ENCODE results near the gene TNRC6C.

TNRC6C gene

GRCh38 chr17:78088529-78088928, 130.0 kb downstream of the TNRC6C start:
- WGBS, 2 experiments (ENCODE audit: insufficient coverage in 2 of 2): 83 to 100% methylated on average over 1 of the region's 1 CpG
- H3K36me3 ChIP-seq (ENCODE audit: control insufficient read depth, insufficient read depth, low read length): peaks cover 50% of the 10 kb centered on the region
- H3K4me3 ChIP-seq (ENCODE audit: extremely low read depth, insufficient read depth, low read length, poor library complexity, severe bottlenecking): no peak overlapping the region
- no peaks in the 10 kb centered on the region for H3K9me3 ChIP-seq (ENCODE audit: control insufficient read depth, low read length)
- no peaks in the 10 kb centered on the region for H3K4me1 ChIP-seq (ENCODE audit: control insufficient read depth, insufficient read depth, low read length, poor library complexity, severe bottlenecking)
- no peak overlapping the region for H3K27ac ChIP-seq (ENCODE audit: low read depth, low read length, severe bottlenecking)

GRCh38 chr17:78089576-78090281, 131.2 kb downstream of the TNRC6C start:
- Histone ChIP-seq H3K9me3 (ENCODE audit: control insufficient read depth, low read length) (no peaks in the 10 kb centered on the region), H3K4me3 (ENCODE audit: extremely low read depth, insufficient read depth, low read length, poor library complexity, severe bottlenecking) (no peak overlapping the region), H3K27ac (ENCODE audit: low read depth, low read length, severe bottlenecking) (no peak overlapping the region), H3K36me3 (ENCODE audit: control insufficient read depth, insufficient read depth, low read length) (peaks cover 54% of the 10 kb centered on the region), H3K4me1 (ENCODE audit: control insufficient read depth, insufficient read depth, low read length, poor library complexity, severe bottlenecking) (no peaks in the 10 kb centered on the region)
- WGBS, 2 experiments (ENCODE audit: insufficient coverage in 2 of 2): 90 to 95% methylated on average over 6 to 7 of the region's 7 CpGs

GRCh38 chr17:78092794-78093324, 134.4 kb downstream of the TNRC6C start:
- H3K4me3 ChIP-seq (ENCODE audit: extremely low read depth, insufficient read depth, low read length, poor library complexity, severe bottlenecking): no peak overlapping the region
- H3K4me1 ChIP-seq (ENCODE audit: control insufficient read depth, insufficient read depth, low read length, poor library complexity, severe bottlenecking): no peaks in the 10 kb centered on the region
- H3K9me3 ChIP-seq (ENCODE audit: control insufficient read depth, low read length): no peaks in the 10 kb centered on the region
- no peak overlapping the region for H3K27ac ChIP-seq (ENCODE audit: low read depth, low read length, severe bottlenecking)
- 96% methylated on average over 6 of the region's 6 CpGs for WGBS, 2 experiments (ENCODE audit: insufficient coverage in 2 of 2)
- H3K36me3 ChIP-seq (ENCODE audit: control insufficient read depth, insufficient read depth, low read length): peaks cover 65% of the 10 kb centered on the region

GRCh38 chr17:78095035-78095434, 136.5 kb downstream of the TNRC6C start:
- WGBS, 2 experiments (ENCODE audit: insufficient coverage in 2 of 2): 87 to 100% methylated on average over 3 to 6 of the region's 6 CpGs
- H3K36me3 ChIP-seq (ENCODE audit: control insufficient read depth, insufficient read depth, low read length): peaks cover 71% of the 10 kb centered on the region
- H3K9me3 ChIP-seq (ENCODE audit: control insufficient read depth, low read length): no peaks in the 10 kb centered on the region
- H3K27ac ChIP-seq (ENCODE audit: low read depth, low read length, severe bottlenecking): no peak overlapping the region
- H3K4me1 ChIP-seq (ENCODE audit: control insufficient read depth, insufficient read depth, low read length, poor library complexity, severe bottlenecking): no peaks in the 10 kb centered on the region
- H3K4me3 ChIP-seq (ENCODE audit: extremely low read depth, insufficient read depth, low read length, poor library complexity, severe bottlenecking): no peak overlapping the region

GRCh38 chr17:78096093-78096492, 137.6 kb downstream of the TNRC6C start:
- Histone ChIP-seq H3K4me1 (ENCODE audit: control insufficient read depth, insufficient read depth, low read length, poor library complexity, severe bottlenecking) (no peaks in the 10 kb centered on the region), H3K4me3 (ENCODE audit: extremely low read depth, insufficient read depth, low read length, poor library complexity, severe bottlenecking) (no peak overlapping the region), H3K9me3 (ENCODE audit: control insufficient read depth, low read length) (peaks cover 8% of the 10 kb centered on the region), H3K27ac (ENCODE audit: low read depth, low read length, severe bottlenecking) (no peak overlapping the region), H3K36me3 (ENCODE audit: control insufficient read depth, insufficient read depth, low read length) (peaks cover 73% of the 10 kb centered on the region)
- 91 to 96% methylated on average over 4 of the region's 9 CpGs for WGBS, 2 experiments (ENCODE audit: insufficient coverage in 2 of 2)

- Histone ChIP-seq H3K27ac (ENCODE audit: low read depth, low read length, severe bottlenecking) (no peak overlapping the region), H3K4me1 (ENCODE audit: control insufficient read depth, insufficient read depth, low read length, poor library complexity, severe bottlenecking) (peaks cover 10% of the 10 kb centered on the region), H3K9me3 (ENCODE audit: control insufficient read depth, low read length) (peaks cover 11% of the 10 kb centered on the region), H3K4me3 (ENCODE audit: extremely low read depth, insufficient read depth, low read length, poor library complexity, severe bottlenecking) (no peak overlapping the region), H3K36me3 (ENCODE audit: control insufficient read depth, insufficient read depth, low read length) (peaks cover 76% of the 10 kb centered on the region)
- 96% methylated on average over 4 to 5 of the region's 5 CpGs for WGBS, 2 experiments (ENCODE audit: insufficient coverage in 2 of 2)
Measured at GRCh38 chr17:78101112-78101511, 142.6 kb downstream of the TNRC6C start.

- peaks cover 10% of the 10 kb centered on the region for H3K4me1 ChIP-seq (ENCODE audit: control insufficient read depth, insufficient read depth, low read length, poor library complexity, severe bottlenecking)
- H3K27ac ChIP-seq (ENCODE audit: low read depth, low read length, severe bottlenecking): no peak overlapping the region
- H3K4me3 ChIP-seq (ENCODE audit: extremely low read depth, insufficient read depth, low read length, poor library complexity, severe bottlenecking): no peak overlapping the region
- peaks cover 73% of the 10 kb centered on the region for H3K36me3 ChIP-seq (ENCODE audit: control insufficient read depth, insufficient read depth, low read length)
- peaks cover 11% of the 10 kb centered on the region for H3K9me3 ChIP-seq (ENCODE audit: control insufficient read depth, low read length)
- 92 to 98% methylated on average over 6 to 7 of the region's 10 CpGs for WGBS, 2 experiments (ENCODE audit: insufficient coverage in 2 of 2)
Measured at GRCh38 chr17:78101542-78101941, 143.0 kb downstream of the TNRC6C start.

GRCh38 chr17:78103311-78103710, 144.8 kb downstream of the TNRC6C start:
- WGBS, 2 experiments (ENCODE audit: insufficient coverage in 2 of 2): 94 to 100% methylated on average over 1 to 2 of the region's 4 CpGs
- Histone ChIP-seq H3K4me1 (ENCODE audit: control insufficient read depth, insufficient read depth, low read length, poor library complexity, severe bottlenecking) (peaks cover 10% of the 10 kb centered on the region), H3K4me3 (ENCODE audit: extremely low read depth, insufficient read depth, low read length, poor library complexity, severe bottlenecking) (no peak overlapping the region), H3K9me3 (ENCODE audit: control insufficient read depth, low read length) (peaks cover 11% of the 10 kb centered on the region), H3K36me3 (ENCODE audit: control insufficient read depth, insufficient read depth, low read length) (peaks cover 64% of the 10 kb centered on the region), H3K27ac (ENCODE audit: low read depth, low read length, severe bottlenecking) (no peak overlapping the region)

GRCh38 chr17:78104540-78104941, 146.0 kb downstream of the TNRC6C start:
- H3K9me3 ChIP-seq (ENCODE audit: control insufficient read depth, low read length): peaks cover 11% of the 10 kb centered on the region
- H3K4me3 ChIP-seq (ENCODE audit: extremely low read depth, insufficient read depth, low read length, poor library complexity, severe bottlenecking): no peak overlapping the region
- WGBS, 2 experiments (ENCODE audit: insufficient coverage in 2 of 2): 99% methylated on average over 23 to 28 of the region's 28 CpGs
- H3K27ac ChIP-seq (ENCODE audit: low read depth, low read length, severe bottlenecking): no peak overlapping the region
- H3K36me3 ChIP-seq (ENCODE audit: control insufficient read depth, insufficient read depth, low read length): peaks cover 65% of the 10 kb centered on the region
- peaks cover 10% of the 10 kb centered on the region for H3K4me1 ChIP-seq (ENCODE audit: control insufficient read depth, insufficient read depth, low read length, poor library complexity, severe bottlenecking)

GRCh38 chr17:78105101-78105500, 146.6 kb downstream of the TNRC6C start:
- H3K36me3 ChIP-seq (ENCODE audit: control insufficient read depth, insufficient read depth, low read length): peaks cover 66% of the 10 kb centered on the region
- H3K4me1 ChIP-seq (ENCODE audit: control insufficient read depth, insufficient read depth, low read length, poor library complexity, severe bottlenecking): peaks cover 10% of the 10 kb centered on the region
- WGBS, 2 experiments (ENCODE audit: insufficient coverage in 2 of 2): 92 to 94% methylated on average over 11 to 16 of the region's 16 CpGs
- H3K27ac ChIP-seq (ENCODE audit: low read depth, low read length, severe bottlenecking): no peak overlapping the region
- H3K4me3 ChIP-seq (ENCODE audit: extremely low read depth, insufficient read depth, low read length, poor library complexity, severe bottlenecking): no peak overlapping the region
- peaks cover 10% of the 10 kb centered on the region for H3K9me3 ChIP-seq (ENCODE audit: control insufficient read depth, low read length)

GRCh38 chr17:78105551-78105950, 147.0 kb downstream of the TNRC6C start:
- H3K36me3 ChIP-seq (ENCODE audit: control insufficient read depth, insufficient read depth, low read length): peaks cover 67% of the 10 kb centered on the region
- WGBS, 2 experiments (ENCODE audit: insufficient coverage in 2 of 2): 86 to 92% methylated on average over 5 to 11 of the region's 13 CpGs
- H3K9me3 ChIP-seq (ENCODE audit: control insufficient read depth, low read length): peaks cover 7% of the 10 kb centered on the region
- no peak overlapping the region for H3K27ac ChIP-seq (ENCODE audit: low read depth, low read length, severe bottlenecking)
- H3K4me1 ChIP-seq (ENCODE audit: control insufficient read depth, insufficient read depth, low read length, poor library complexity, severe bottlenecking): peaks cover 10% of the 10 kb centered on the region
- H3K4me3 ChIP-seq (ENCODE audit: extremely low read depth, insufficient read depth, low read length, poor library complexity, severe bottlenecking): no peak overlapping the region

Measured in mesodermal cell (in vitro differentiated cells).